Natural killer cell (primary cell): Measurements from ENCODE around the gene TRIM47. TPM values are rescaled to one million over a fixed set of nuclear protein-coding genes. Genes with fewer than 3 reads are reported as not detected.

Source experiments
- ATAC-seq, 3 donors: fragments of 150-1000 bp in 2 of 3; fragments of 200-7000 bp in 1 of 3; cut with Tn5 transposase; 1 replicate in 1 of 3; 2 replicates in 2 of 3; pipeline ENCODE4 v1.10.0; 2021; ENCODE audit warnings: mild to moderate bottlenecking in 2 of 3, moderate library complexity in 2 of 3
- DNase-seq, 2 donors: peaks; one replicate each; pipeline versions ENCODE4 v3.0.0 to v3.0.0-alpha.2; 2013 to 2021; ENCODE audit warnings: mixed read lengths in 1 of 2
- H3K27ac ChIP-seq: one replicate; pipeline ENCODE4 v1.5.1; 2013; ENCODE audit warnings: mild to moderate bottlenecking, low read length
- H3K27me3 ChIP-seq: one replicate; pipeline ENCODE4 v1.6.1; 2013; ENCODE audit warnings: low read length; ENCODE audit not compliant: control insufficient read depth, insufficient read depth
- H3K36me3 ChIP-seq: one replicate; pipeline ENCODE4 v1.6.1; 2013; ENCODE audit warnings: low read length; ENCODE audit not compliant: control insufficient read depth, insufficient read depth
- H3K4me1 ChIP-seq: one replicate; pipeline ENCODE4 v1.6.1; 2013; ENCODE audit warnings: low read length; ENCODE audit not compliant: control insufficient read depth, insufficient read depth
- H3K4me3 ChIP-seq: one replicate; pipeline ENCODE4 v1.5.1; 2013; ENCODE audit warnings: low read length
- H3K9me3 ChIP-seq: one replicate; pipeline ENCODE4 v1.6.1; 2013; ENCODE audit warnings: low read length; ENCODE audit not compliant: control insufficient read depth, insufficient read depth
- H3K27ac Mint-ChIP-seq, 2 donors: one replicate each; pipeline ENCODE4 v1.8.0; 2022; ENCODE audit warnings: mild to moderate bottlenecking in 2 of 2, mixed read lengths in 2 of 2, moderate library complexity in 1 of 2
- H3K27me3 Mint-ChIP-seq, 2 donors: one replicate each; pipeline ENCODE4 v1.8.0; 2022; ENCODE audit warnings: low read depth in 2 of 2, mixed read lengths in 2 of 2
- H3K36me3 Mint-ChIP-seq: one replicate; pipeline ENCODE4 v1.8.0; 2022; ENCODE audit warnings: mixed read lengths
- H3K4me1 Mint-ChIP-seq, 2 donors: one replicate each; pipeline ENCODE4 v1.8.0; 2022; ENCODE audit warnings: mixed read lengths in 2 of 2
- H3K4me3 Mint-ChIP-seq: one replicate; pipeline ENCODE4 v1.8.0; 2022; ENCODE audit warnings: mild to moderate bottlenecking, moderate library complexity, mixed read lengths
- H3K9me3 Mint-ChIP-seq, 2 donors: one replicate each; pipeline ENCODE4 v1.8.0; 2022; ENCODE audit warnings: mixed read lengths in 2 of 2
- WGBS: methylation state at CpG from one replicate; pipeline ENCODE4 v1.1.7; 2013; ENCODE audit warnings: missing lambda C conversion rate; ENCODE audit not compliant: insufficient coverage; 5-methylcytosine and 5-hydroxymethylcytosine counted together
- intact Hi-C: fragments of 100-400 bp; cut with micrococcal nuclease; formaldehyde crosslinking; loops from one replicate; pipeline ENCODE4 v1.14.2; 2022
- total RNA-seq, 4 donors: library from RNA; stranded (reverse); fragments of 120-200 nt in 1 of 4; gene quantifications; one replicate each; pipeline versions ENCODE4 v1.2.3 to v1.2.4, GENCODE V29; 2013 to 2022
- TF ChIP-seq, protein P1 (sequence below): fragments of 200-600 bp; IDR thresholded peaks from one replicate; pipeline ENCODE4 v1.8.0; 2022; ENCODE audit warnings: antibody characterized with exemption

Gene TRIM47
- total RNA-seq, 3 donors from 2014 or later (not counting 1 experiment from before 2014, with no cell fraction given) = 1.2 to 2.5 (median 2.0) TPM

DNA sequence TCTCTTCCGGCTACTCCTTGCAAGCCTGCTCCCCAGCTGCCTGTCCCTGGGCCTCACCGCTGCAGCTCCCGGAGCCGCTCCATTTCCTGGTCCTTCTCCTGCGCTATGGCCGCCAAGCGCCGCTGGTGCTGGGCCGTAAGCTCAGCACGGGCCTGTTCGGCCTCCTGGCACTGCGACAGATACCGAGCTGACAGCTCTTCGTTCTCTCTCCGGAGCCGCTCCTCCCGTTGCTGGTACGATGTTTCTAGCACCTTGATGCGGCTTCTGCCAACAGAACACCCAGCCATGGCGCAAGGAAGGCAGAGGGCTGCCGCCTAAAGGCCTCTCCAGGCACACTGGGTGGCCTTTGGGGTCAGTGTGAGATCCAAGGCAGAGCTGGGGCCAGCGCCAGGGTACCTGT lies 41.2 kb upstream of the TRIM47 start:
- peaks cover under 1% of the 10 kb centered on the region for H3K36me3 ChIP-seq
- DNase-seq (no peak), ATAC-seq (no peak)
- Mint-ChIP-seq H3K4me3 (no peak overlapping the region), H3K9me3 (no peaks in the 10 kb centered on the region), H3K4me1 (peaks cover 0 to 5% of the 10 kb centered on the region in 2 donors), H3K27me3 (no peaks in the 10 kb centered on the region), H3K36me3 (no peaks in the 10 kb centered on the region), H3K27ac (no peak overlapping the region)
- WGBS = 99% methylated on average over 22 of the region's 22 CpGs
- no peak overlapping the region for H3K4me3 ChIP-seq
- intact Hi-C loops = no loop called here
- peaks cover 11% of the 10 kb centered on the region for H3K4me1 ChIP-seq
- H3K27ac ChIP-seq = no peak overlapping the region
- TF ChIP-seq, protein P1, sequence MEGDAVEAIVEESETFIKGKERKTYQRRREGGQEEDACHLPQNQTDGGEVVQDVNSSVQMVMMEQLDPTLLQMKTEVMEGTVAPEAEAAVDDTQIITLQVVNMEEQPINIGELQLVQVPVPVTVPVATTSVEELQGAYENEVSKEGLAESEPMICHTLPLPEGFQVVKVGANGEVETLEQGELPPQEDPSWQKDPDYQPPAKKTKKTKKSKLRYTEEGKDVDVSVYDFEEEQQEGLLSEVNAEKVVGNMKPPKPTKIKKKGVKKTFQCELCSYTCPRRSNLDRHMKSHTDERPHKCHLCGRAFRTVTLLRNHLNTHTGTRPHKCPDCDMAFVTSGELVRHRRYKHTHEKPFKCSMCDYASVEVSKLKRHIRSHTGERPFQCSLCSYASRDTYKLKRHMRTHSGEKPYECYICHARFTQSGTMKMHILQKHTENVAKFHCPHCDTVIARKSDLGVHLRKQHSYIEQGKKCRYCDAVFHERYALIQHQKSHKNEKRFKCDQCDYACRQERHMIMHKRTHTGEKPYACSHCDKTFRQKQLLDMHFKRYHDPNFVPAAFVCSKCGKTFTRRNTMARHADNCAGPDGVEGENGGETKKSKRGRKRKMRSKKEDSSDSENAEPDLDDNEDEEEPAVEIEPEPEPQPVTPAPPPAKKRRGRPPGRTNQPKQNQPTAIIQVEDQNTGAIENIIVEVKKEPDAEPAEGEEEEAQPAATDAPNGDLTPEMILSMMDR = no peak
- no peaks in the 10 kb centered on the region for H3K9me3 ChIP-seq
- H3K27me3 ChIP-seq = no peaks in the 10 kb centered on the region

DNA sequence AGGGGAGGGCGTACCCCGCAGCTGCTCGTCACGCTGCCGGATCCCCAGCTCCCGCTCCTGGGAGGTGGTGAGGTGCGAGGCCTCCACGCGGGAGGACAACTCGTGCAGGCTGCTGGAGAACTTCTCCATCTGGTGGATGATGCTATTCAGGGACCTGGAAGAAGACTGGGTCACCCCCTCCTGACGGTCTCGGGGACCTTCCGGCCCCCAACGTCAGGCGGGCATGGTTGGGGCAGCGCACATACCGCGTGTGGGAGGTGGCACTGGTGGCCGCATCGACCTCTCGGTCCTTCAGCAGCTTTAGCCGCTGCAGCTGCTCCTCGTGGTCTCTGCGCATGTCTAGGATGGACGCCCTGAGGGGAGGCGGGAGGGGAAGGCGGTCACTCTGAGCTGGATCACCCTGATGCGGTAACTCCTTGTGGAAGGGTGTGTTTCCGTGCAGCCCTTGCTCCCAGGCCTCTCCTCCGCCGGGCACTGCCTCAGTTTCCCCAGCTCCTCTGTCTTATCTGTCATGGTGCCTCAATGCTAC lies 39.6 kb upstream of the TRIM47 start:
- Mint-ChIP-seq H3K36me3 (no peaks in the 10 kb centered on the region), H3K27me3 (no peaks in the 10 kb centered on the region), H3K4me3 (no peak overlapping the region), H3K27ac (no peak overlapping the region), H3K4me1 (peaks cover 0 to 5% of the 10 kb centered on the region in 2 donors), H3K9me3 (no peaks in the 10 kb centered on the region)
- ATAC-seq (no peak), DNase-seq (no peak)
- Histone ChIP-seq H3K36me3 (peaks cover 5% of the 10 kb centered on the region), H3K27me3 (no peaks in the 10 kb centered on the region), H3K4me3 (no peak overlapping the region), H3K4me1 (peaks cover 11% of the 10 kb centered on the region), H3K9me3 (no peaks in the 10 kb centered on the region), H3K27ac (no peak overlapping the region)
- TF ChIP-seq, protein P1 = no peak
- WGBS = 98% methylated on average over 31 of the region's 31 CpGs
- intact Hi-C loops = no loop called here

DNA sequence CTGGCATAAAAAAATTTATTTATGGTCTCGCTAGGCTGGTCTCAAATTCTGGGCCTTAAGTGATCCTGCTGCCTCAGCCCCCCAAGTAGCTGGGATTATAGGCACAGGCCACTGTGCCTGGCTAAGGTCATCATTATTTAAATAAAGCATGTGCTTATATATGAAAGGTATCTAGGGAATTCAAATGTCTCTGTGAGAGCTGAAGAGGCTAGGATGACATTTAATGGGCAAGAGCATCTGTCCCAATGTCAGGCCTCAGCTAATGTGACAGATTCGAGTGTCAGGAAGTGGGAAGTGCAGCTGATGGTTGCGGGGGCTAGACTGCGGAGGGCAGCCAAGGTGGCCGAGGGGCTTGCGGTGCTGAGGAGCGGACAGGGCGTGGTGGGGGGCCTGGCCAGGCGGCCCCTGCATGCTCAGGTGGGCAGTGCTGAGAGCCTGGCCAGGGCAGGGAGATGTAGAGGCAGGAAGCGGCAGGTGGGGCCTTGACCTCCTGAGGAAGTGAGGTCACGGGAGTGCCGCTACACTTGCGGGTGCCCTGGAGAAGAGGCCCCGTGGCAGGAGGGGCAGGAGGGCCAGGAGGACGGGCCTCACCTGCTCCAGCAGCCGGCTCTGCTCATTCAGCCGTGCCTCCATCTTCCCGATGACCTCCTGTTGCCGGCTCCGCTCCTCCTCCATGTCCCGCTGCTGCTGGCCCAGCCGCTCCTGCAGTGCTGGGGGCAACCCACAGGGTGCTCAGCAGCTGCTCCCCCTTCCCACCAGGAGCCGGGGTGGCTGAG lies 38.9 kb upstream of the TRIM47 start:
- H3K27me3 ChIP-seq = no peaks in the 10 kb centered on the region
- H3K27ac ChIP-seq = no peak overlapping the region
- intact Hi-C loops = no loop called here
- Mint-ChIP-seq H3K4me1 (peaks cover 0 to 5% of the 10 kb centered on the region in 2 donors), H3K9me3 (no peaks in the 10 kb centered on the region), H3K27ac (peak overlapping the region in 1 of 2 donors; percentile 72), H3K36me3 (no peaks in the 10 kb centered on the region), H3K4me3 (no peak overlapping the region), H3K27me3 (no peaks in the 10 kb centered on the region)
- 81% methylated on average over 23 of the region's 23 CpGs for WGBS
- no peaks in the 10 kb centered on the region for H3K9me3 ChIP-seq
- H3K36me3 ChIP-seq = peaks cover 5% of the 10 kb centered on the region
- no peak overlapping the region for H3K4me3 ChIP-seq
- TF ChIP-seq, protein P1 = no peak
- DNase-seq (no peak), ATAC-seq (no peak)
- peaks cover 11% of the 10 kb centered on the region for H3K4me1 ChIP-seq
